Prostate gland (tissue), 2 donors: ENCODE data around the gene USP17L11. TPM values are rescaled to one million over a fixed set of nuclear protein-coding genes. Genes with fewer than 3 reads are reported as not detected.
"Not testable (repeated sequence)": the region's sequence is repeated elsewhere in the genome, so short reads cannot be mapped to it uniquely, and the experiment has no call there.

Experiments used
- DNase-seq: peaks from one replicate; pipeline ENCODE4 v3.0.0-alpha.2; 2019; ENCODE audit warnings: low spot score
- H3K27ac ChIP-seq, 2 donors: fragments of 200-600 bp; sonication (generic); 2 replicates each; pipeline ENCODE4 v1.5.1; 2017 to 2019
- H3K27me3 ChIP-seq: fragments of 200-600 bp; sonication (generic); replicated peaks from 2 replicates; pipeline ENCODE4 v1.5.1; 2019; ENCODE audit not compliant: insufficient read depth
- H3K36me3 ChIP-seq, 2 donors: fragments of 200-600 bp; sonication (generic); 1 replicate in 1 of 2; 2 replicates in 1 of 2; pipeline versions ENCODE4 v1.5.1 to v1.8.1; 2017 to 2019
- H3K4me1 ChIP-seq: fragments of 200-600 bp; sonication (generic); replicated peaks from 2 replicates; pipeline ENCODE4 v1.5.1; 2019
- H3K4me3 ChIP-seq, 2 donors: fragments of 200-600 bp; sonication (generic); 2 replicates each; pipeline ENCODE4 v1.5.1; 2017 to 2019
- H3K9me3 ChIP-seq: fragments of 200-600 bp; sonication (generic); 2 replicates; pipeline ENCODE4 v1.5.1; 2017
- WGBS: methylation state at CpG from one replicate; pipeline ENCODE4 v1.1.5; 2018; 5-methylcytosine and 5-hydroxymethylcytosine counted together
- intact Hi-C: fragments of 100-400 bp; cut with DNase I; formaldehyde crosslinking; loops from one replicate; pipeline ENCODE4 v1.14.2; 2022
- total RNA-seq, 2 donors: library from RNA; depleted of rRNA; stranded (reverse); fragments of >200 nt; gene quantifications; one replicate each; pipeline ENCODE4 v1.1.0, GENCODE V29; 2016

The USP17L11 gene
- not detected for total RNA-seq

GRCh38 chr4:9215105-9215504 lies at the start of gene USP17L11:
TSS of gene USP17L11 (plus strand) at chr4:9215405. CDS start at chr4:9215405, 0 bp downstream.
- whole genome bisulfite sequencing = no CpG with 5 or more reads among the region's 14 CpGs

GRCh38 chr4:9165990-9166389 lies 49.2 kb upstream of the USP17L11 start:
- H3K36me3 ChIP-seq, H3K9me3 ChIP-seq, H3K4me3 ChIP-seq, H3K27me3 ChIP-seq, intact Hi-C loops, H3K4me1 ChIP-seq, H3K27ac ChIP-seq, DNase-seq: not testable (repeated sequence)
- WGBS = no CpG with 5 or more reads among the region's 8 CpGs

More at GRCh38 chr4:9215105-9215504, at the start of gene USP17L11:
- intact Hi-C loops, H3K27me3 ChIP-seq, H3K36me3 ChIP-seq, H3K9me3 ChIP-seq, DNase-seq, H3K4me3 ChIP-seq, H3K27ac ChIP-seq, H3K4me1 ChIP-seq: not testable (repeated sequence)

- H3K4me1 ChIP-seq, H3K27me3 ChIP-seq, H3K4me3 ChIP-seq, H3K36me3 ChIP-seq, intact Hi-C loops, H3K27ac ChIP-seq, DNase-seq, H3K9me3 ChIP-seq: not testable (repeated sequence)
- WGBS = no CpG with 5 or more reads among the region's 11 CpGs
These were observed 45.3 kb upstream of the USP17L11 start, which contains the start of gene FAM90A26 for GRCh38 chr4:9169791-9170459. TSS of gene FAM90A26 (plus strand) at chr4:9170409. CDS start at chr4:9173173, 2,764 bp downstream.

- DNase-seq, H3K36me3 ChIP-seq, H3K4me3 ChIP-seq, H3K4me1 ChIP-seq, H3K9me3 ChIP-seq, H3K27ac ChIP-seq, intact Hi-C loops, H3K27me3 ChIP-seq: not testable (repeated sequence)
- WGBS = no CpG with 5 or more reads among the region's 13 CpGs
These were observed 4.8 kb upstream of the USP17L11 start, which contains the start of gene USP17L10 for GRCh38 chr4:9210357-9210756. TSS of gene USP17L10 (plus strand) at chr4:9210657. CDS start at chr4:9210657, 0 bp downstream.

GRCh38 chr4:9214701-9215100 lies 504 bp upstream of the USP17L11 start:
- DNase-seq = peak; percentile 2
- H3K36me3 ChIP-seq, intact Hi-C loops, H3K27ac ChIP-seq, H3K9me3 ChIP-seq, H3K27me3 ChIP-seq, H3K4me1 ChIP-seq, H3K4me3 ChIP-seq: not testable (repeated sequence)
- 76% methylated on average over 9 of the region's 14 CpGs for WGBS

GRCh38 chr4:9219852-9220251 lies 4.6 kb downstream of the USP17L11 start, which contains the start of gene USP17L12:
TSS of gene USP17L12 (plus strand) at chr4:9220152. CDS start at chr4:9220152, 0 bp downstream.
- DNase-seq, H3K27me3 ChIP-seq, H3K4me3 ChIP-seq, H3K36me3 ChIP-seq, H3K9me3 ChIP-seq, intact Hi-C loops, H3K27ac ChIP-seq, H3K4me1 ChIP-seq: not testable (repeated sequence)
- WGBS = no CpG with 5 or more reads among the region's 13 CpGs

- H3K27ac ChIP-seq, H3K4me1 ChIP-seq, H3K36me3 ChIP-seq, DNase-seq, H3K9me3 ChIP-seq, H3K27me3 ChIP-seq, H3K4me3 ChIP-seq, intact Hi-C loops: not testable (repeated sequence)
- WGBS = no CpG with 5 or more reads among the region's 14 CpGs
These were observed 9.4 kb downstream of the USP17L11 start, which contains the start of gene USP17L13 for GRCh38 chr4:9224596-9224995. TSS of gene USP17L13 (plus strand) at chr4:9224896. CDS start at chr4:9224896, 0 bp downstream.

- H3K27me3 ChIP-seq, H3K4me3 ChIP-seq, H3K36me3 ChIP-seq, H3K4me1 ChIP-seq, H3K9me3 ChIP-seq, intact Hi-C loops, H3K27ac ChIP-seq: not testable (repeated sequence)
- peak; percentile 2 for DNase-seq
- WGBS = 92% methylated on average over 5 of the region's 8 CpGs
These were observed 15.0 kb downstream of the USP17L11 start for GRCh38 chr4:9230249-9230648.

GRCh38 chr4:9234085-9234484 lies 18.9 kb downstream of the USP17L11 start, which contains the start of gene USP17L15:
TSS of gene USP17L15 (plus strand) at chr4:9234385. CDS start at chr4:9234385, 0 bp downstream.
- no CpG with 5 or more reads among the region's 15 CpGs for WGBS

GRCh38 chr4:9238461-9238860 lies 23.3 kb downstream of the USP17L11 start:
- intact Hi-C loops, H3K27ac ChIP-seq, H3K27me3 ChIP-seq, H3K9me3 ChIP-seq, H3K4me1 ChIP-seq, H3K36me3 ChIP-seq, H3K4me3 ChIP-seq, DNase-seq: not testable (repeated sequence)
- WGBS = no CpG with 5 or more reads among the region's 12 CpGs

More at GRCh38 chr4:9234085-9234484, 18.9 kb downstream of the USP17L11 start, which contains the start of gene USP17L15:
- H3K4me3 ChIP-seq, H3K27ac ChIP-seq, H3K27me3 ChIP-seq, H3K36me3 ChIP-seq, H3K4me1 ChIP-seq, intact Hi-C loops, DNase-seq, H3K9me3 ChIP-seq: not testable (repeated sequence)

- intact Hi-C loops, H3K4me1 ChIP-seq, H3K9me3 ChIP-seq, H3K27me3 ChIP-seq, H3K4me3 ChIP-seq, H3K36me3 ChIP-seq, H3K27ac ChIP-seq, DNase-seq: not testable (repeated sequence)
- 93% methylated on average over 14 of the region's 14 CpGs for WGBS
These were observed 28.4 kb downstream of the USP17L11 start, which contains the start of gene USP17L17 for GRCh38 chr4:9243579-9243978. TSS of gene USP17L17 (plus strand) at chr4:9243879. CDS start at chr4:9243879, 0 bp downstream.

GRCh38 chr4:9247953-9248680 lies 32.9 kb downstream of the USP17L11 start, which contains the start of gene USP17L18:
TSS of gene USP17L18 (plus strand) at chr4:9248630. CDS start at chr4:9248630, 0 bp downstream.
- intact Hi-C loops, H3K4me3 ChIP-seq, H3K27me3 ChIP-seq, H3K4me1 ChIP-seq, H3K9me3 ChIP-seq, H3K27ac ChIP-seq, H3K36me3 ChIP-seq: not testable (repeated sequence)
- 95% methylated on average over 16 of the region's 26 CpGs for WGBS
- peak; percentile 8 for DNase-seq
